ENCODE data around the gene FIP1L1. TPM values are rescaled to one million over a fixed set of nuclear protein-coding genes. Genes with fewer than 3 reads are reported as not detected.
A peak's percentile ranks its signal among the peaks of the same experiment; 100 is the strongest.

Gene FIP1L1
- total and polyA plus RNA-seq, 10 of the 15 experiments (the other 5 are each of a cell fraction or from before 2014, with no cell fraction given), result 28.1 to 110 (median 59.4) TPM

- H3K9me3 ChIP-seq (replicated peaks; ENCODE audit: control insufficient read depth, insufficient read depth, low read length), result no peaks in the 10 kb centered on the region
- H3K27me3 ChIP-seq (replicated peaks in 1 of 2; ENCODE audit: control insufficient read depth in 2 of 2, insufficient read depth in 2 of 2, low read length in 1 of 2), result no peaks in the 10 kb centered on the region
- peaks cover 2 to 10% of the 10 kb centered on the region in 2 experiments; a peak in 3 of 4 replicates for H3K36me3 ChIP-seq (ENCODE audit: control insufficient read depth in 2 of 2, insufficient read depth in 2 of 2, low read length in 1 of 2)
- H3K9ac ChIP-seq (ENCODE audit: control insufficient read depth, insufficient read depth, low read length), result no peak overlapping the region
- no peaks in the 10 kb centered on the region for H3K79me2 ChIP-seq (ENCODE audit: control insufficient read depth, insufficient read depth, low read length)
- CTCF ChIA-PET, result no interaction called here
- no peak overlapping the region for H3K4me2 ChIP-seq (ENCODE audit: control insufficient read depth, insufficient read depth)
- no peak for FAIRE-seq
- in situ Hi-C loops (cut with MboI), result no loop called here
- no peak overlapping the region for H3K27ac ChIP-seq (ENCODE audit: control insufficient read depth, insufficient read depth)
- no TSS peak for BruUV-seq (replicated peaks)
- RAD21 ChIA-PET (ENCODE audit: unreplicated experiment), result no interaction called here
- no peaks in the 10 kb centered on the region for H4K20me1 ChIP-seq (ENCODE audit: control insufficient read depth, insufficient read depth)
- SMC1A ChIA-PET (ENCODE audit: uncharacterized antibody, unreplicated experiment), result interaction anchor here (0.9 kb wide), 1 partner anchor 9 kb away, joined by 3 read pairs; no protein-coding TSS in a partner anchor
- no peak overlapping the region for H2AFZ ChIP-seq (ENCODE audit: control insufficient read depth, low read depth, low read length)
- no peak for DNase-seq (ENCODE audit: low read depth, low spot score)
- no peaks in the 10 kb centered on the region for H3K4me1 ChIP-seq (ENCODE audit: control insufficient read depth, insufficient read depth, low read length)
- H3K4me3 ChIP-seq, result no peak overlapping the region
- POLR2A ChIA-PET, result no interaction called here
- TF ChIP-seq SKIL (IDR thresholded peaks at IDR 0.05; ENCODE audit: low read depth, poor library complexity, severe bottlenecking), result no peak
- no peak for TF ChIP-seq TCF3 (IDR thresholded peaks at IDR 0.05; ENCODE audit: borderline replicate concordance, insufficient read depth, low read depth, low read length)
- no peak for TF ChIP-seq PAX8 (IDR thresholded peaks at IDR 0.05)
- no peak for TF ChIP-seq CHD1 (IDR thresholded peaks at IDR 0.05; ENCODE audit: low read depth, low read length)
- no peak for TF ChIP-seq RAD21 (IDR thresholded peaks at IDR 0.05; ENCODE audit: insufficient read depth, low read depth, low read length)
- no peak for TF ChIP-seq NFXL1 (IDR thresholded peaks at IDR 0.05; ENCODE audit: borderline replicate concordance)
- intact Hi-C loops (cut with micrococcal nuclease; ENCODE audit: unreplicated experiment), result loop anchor here (5.0 kb wide), 1 partner anchor 262 kb away; no protein-coding TSS in a partner anchor
- ATAC-seq, result no peak
Observed at GRCh38 chr4:53459548-53459947, 82.1 kb downstream of the FIP1L1 start.

- Histone ChIP-seq H2AFZ (ENCODE audit: control insufficient read depth, low read depth, low read length) (no peak overlapping the region), H3K4me2 (ENCODE audit: control insufficient read depth, insufficient read depth) (no peak overlapping the region), H3K9me3 (replicated peaks; ENCODE audit: control insufficient read depth, insufficient read depth, low read length) (no peaks in the 10 kb centered on the region), H3K4me1 (ENCODE audit: control insufficient read depth, insufficient read depth, low read length) (no peaks in the 10 kb centered on the region), H4K20me1 (ENCODE audit: control insufficient read depth, insufficient read depth) (no peaks in the 10 kb centered on the region), H3K27me3 (replicated peaks in 1 of 2; ENCODE audit: control insufficient read depth in 2 of 2, insufficient read depth in 2 of 2, low read length in 1 of 2) (no peaks in the 10 kb centered on the region), H3K4me3 (no peak overlapping the region), H3K27ac (ENCODE audit: control insufficient read depth, insufficient read depth) (no peak overlapping the region), H3K9ac (ENCODE audit: control insufficient read depth, insufficient read depth, low read length) (no peak overlapping the region), H3K79me2 (ENCODE audit: control insufficient read depth, insufficient read depth, low read length) (no peaks in the 10 kb centered on the region), H3K36me3 (ENCODE audit: control insufficient read depth in 2 of 2, insufficient read depth in 2 of 2, low read length in 1 of 2) (peaks cover 2 to 8% of the 10 kb centered on the region in 2 experiments; a peak in 3 of 4 replicates)
- WGBS (ENCODE audit: insufficient coverage, insufficient replicate concordance, low lambda C conversion rate, missing lambda C conversion rate), result 98% methylated on average over 2 of the region's 2 CpGs
- DNase-seq (ENCODE audit: low read depth, low spot score) (no peak), ATAC-seq (no peak), FAIRE-seq (peak; percentile 7)
- SMC1A ChIA-PET (ENCODE audit: uncharacterized antibody, unreplicated experiment), result interaction anchor here (1.6 kb wide), 1 partner anchor 26 kb away, joined by 3 read pairs; no protein-coding TSS in a partner anchor
- CTCF ChIA-PET, result no interaction called here
- intact Hi-C loops (cut with micrococcal nuclease; ENCODE audit: unreplicated experiment), result no loop called here
- RAD21 ChIA-PET (ENCODE audit: unreplicated experiment), result no interaction called here
- in situ Hi-C loops (cut with MboI), result no loop called here
- BruUV-seq (replicated peaks), result no TSS peak
- POLR2A ChIA-PET, result no interaction called here
- TF ChIP-seq RELA (IDR thresholded peaks at IDR 0.05; ENCODE audit: borderline replicate concordance, partially characterized antibody), result no peak
- TF ChIP-seq SREBF2 (IDR thresholded peaks at IDR 0.05; ENCODE audit: low read length), result no peak
- no peak for TF ChIP-seq PBX3 (IDR thresholded peaks at IDR 0.05; ENCODE audit: insufficient replicate concordance, low read depth, low read length)
- TF ChIP-seq YY1 (IDR thresholded peaks at IDR 0.05; ENCODE audit: low read depth, low read length), result no peak
- no peak for TF ChIP-seq SMC3 (IDR thresholded peaks at IDR 0.05; ENCODE audit: borderline replicate concordance, low read length)
- TF ChIP-seq HDAC2 (IDR thresholded peaks at IDR 0.05), result no peak
- no peak for TF ChIP-seq SUPT20H (IDR thresholded peaks at IDR 0.05; ENCODE audit: borderline replicate concordance, control insufficient read depth, low read depth, low read length)
- TF ChIP-seq ATF7 (IDR thresholded peaks at IDR 0.05; ENCODE audit: low read depth), result no peak
- TF ChIP-seq ZZZ3 (IDR thresholded peaks at IDR 0.05; ENCODE audit: control insufficient read depth, insufficient read length, low read depth), result no peak
- TF ChIP-seq SRF (IDR thresholded peaks at IDR 0.05; ENCODE audit: low read depth in 2 of 2, low read length in 2 of 2), result no peak
Observed at GRCh38 chr4:53461244-53461643, 83.8 kb downstream of the FIP1L1 start.

Measured in GM12878 (cell line).